ENCODE measurements around the gene PPFIBP1. TPM values are rescaled to one million over a fixed set of nuclear protein-coding genes. Genes with fewer than 3 reads are reported as not detected.

Gene PPFIBP1
- total RNA-seq, 2 experiments from 2014 or later, result 14.6 to 18.2 TPM

DNA sequence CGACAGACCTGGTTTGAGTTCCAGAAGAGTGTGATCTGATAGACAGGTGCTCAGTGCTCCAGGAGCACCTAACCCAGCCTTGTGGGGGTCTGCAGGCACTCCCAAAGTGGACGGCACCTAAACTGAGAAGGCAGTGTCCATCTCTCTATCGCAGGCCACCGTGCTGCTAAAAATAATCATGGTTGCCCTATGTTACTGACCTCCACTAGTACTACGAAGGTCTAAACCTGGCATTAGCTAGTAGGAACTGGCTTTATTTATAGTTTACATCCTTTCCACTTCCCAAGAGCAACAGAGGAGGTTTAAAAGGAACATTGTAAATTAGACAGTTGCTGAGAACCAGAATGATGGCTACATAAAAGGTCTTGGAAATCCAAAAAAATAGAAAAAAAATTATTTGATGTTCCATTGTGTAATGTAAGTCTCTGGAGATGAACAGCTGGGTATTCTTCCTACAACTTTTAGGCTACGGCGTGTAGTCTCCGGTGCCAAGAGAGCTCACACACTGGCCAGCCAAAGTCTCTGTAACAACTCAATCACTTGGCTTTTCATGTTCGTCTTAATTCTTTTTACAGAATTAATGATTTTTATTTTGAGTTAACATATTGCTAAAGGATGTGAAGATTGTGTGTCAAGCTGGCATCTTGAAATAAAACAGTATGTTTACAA is 27.3 kb downstream of the PPFIBP1 start:
- ATAC-seq (ENCODE audit: low read depth), result no peak
- POLR2A ChIA-PET, result no interaction called here

DNA sequence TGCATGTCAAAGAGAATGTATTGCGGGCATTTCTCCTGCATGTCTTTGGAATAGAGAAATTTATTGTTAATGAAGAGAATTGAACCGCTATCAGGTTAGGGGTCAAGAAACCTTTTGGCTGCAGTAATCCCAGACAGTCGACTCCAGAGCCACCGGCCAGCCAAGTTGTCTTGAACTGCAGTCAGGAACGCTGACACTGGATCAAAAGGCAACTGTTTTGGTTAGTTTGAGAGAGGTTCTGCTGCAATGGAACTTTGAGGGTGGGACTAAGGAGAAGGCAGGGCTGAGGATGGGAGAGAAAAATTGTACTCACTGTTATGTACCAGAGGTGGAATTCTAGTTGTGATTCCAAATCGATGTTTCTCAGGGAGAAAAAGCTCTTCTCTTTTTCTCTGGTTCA is 28.2 kb downstream of the PPFIBP1 start:
- H3K4me3 Mint-ChIP-seq, result no peak overlapping the region
- peaks cover 16% of the 10 kb centered on the region for H3K27me3 Mint-ChIP-seq
- H3K36me3 Mint-ChIP-seq, result peaks cover 11% of the 10 kb centered on the region

More for the DNA sequence above, 27.3 kb downstream of the PPFIBP1 start:
- DNase-seq, result no peak
- Mint-ChIP-seq H3K4me3 (no peak overlapping the region), H3K27ac (no peak overlapping the region), H3K36me3 (peaks cover 9% of the 10 kb centered on the region), H3K4me1 (peaks cover 14% of the 10 kb centered on the region), H3K27me3 (peaks cover 9% of the 10 kb centered on the region), H3K9me3 (peaks cover 2% of the 10 kb centered on the region)

DNA sequence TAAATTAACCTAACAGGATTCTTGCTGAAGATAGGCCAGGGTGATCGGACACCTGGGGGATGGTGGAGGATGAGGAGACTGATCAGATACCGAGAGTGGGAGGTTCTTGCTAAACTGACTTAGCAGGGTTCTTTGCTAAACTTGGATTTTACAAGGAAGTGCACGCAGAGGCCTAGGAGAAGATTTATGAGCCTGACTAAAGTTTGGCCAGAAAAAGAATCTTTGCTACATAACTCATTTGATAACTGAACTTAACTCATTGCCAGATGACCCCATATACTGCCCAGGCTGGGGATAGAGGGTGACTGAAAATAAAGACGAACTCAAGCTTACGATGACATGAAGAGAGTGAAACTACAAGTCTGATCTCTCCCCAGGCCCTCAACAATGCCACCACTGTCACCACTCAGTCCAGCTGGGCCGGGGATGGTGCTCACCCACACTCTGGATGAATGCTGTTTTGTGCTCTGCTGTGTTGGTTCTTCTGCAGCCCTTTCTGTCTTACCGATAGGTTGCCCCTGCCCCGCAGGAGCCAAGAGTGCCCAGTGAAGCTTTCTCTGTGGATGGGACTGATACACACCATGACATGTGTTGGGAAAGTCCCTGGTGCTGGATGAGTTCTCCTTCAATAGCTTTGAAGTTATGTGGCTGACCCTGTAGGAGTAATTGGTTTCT is 29.0 kb downstream of the PPFIBP1 start:
- POLR2A ChIA-PET, result no interaction called here
- H3K36me3 Mint-ChIP-seq, result peaks cover 10% of the 10 kb centered on the region
- no peak overlapping the region for H3K4me3 Mint-ChIP-seq
- H3K4me1 Mint-ChIP-seq, result peaks cover 16% of the 10 kb centered on the region
- H3K27me3 Mint-ChIP-seq, result peaks cover 19% of the 10 kb centered on the region
- no peak for ATAC-seq (ENCODE audit: low read depth)
- H3K9me3 Mint-ChIP-seq, result peaks cover 2% of the 10 kb centered on the region
- DNase-seq, result no peak
- no peak overlapping the region for H3K27ac Mint-ChIP-seq

More for the DNA sequence above, 28.2 kb downstream of the PPFIBP1 start:
- Mint-ChIP-seq H3K9me3 (peaks cover 2% of the 10 kb centered on the region), H3K27ac (no peak overlapping the region), H3K4me1 (peaks cover 15% of the 10 kb centered on the region)
- POLR2A ChIA-PET, result no interaction called here
- ATAC-seq (ENCODE audit: low read depth) (no peak), DNase-seq (no peak)

DNA sequence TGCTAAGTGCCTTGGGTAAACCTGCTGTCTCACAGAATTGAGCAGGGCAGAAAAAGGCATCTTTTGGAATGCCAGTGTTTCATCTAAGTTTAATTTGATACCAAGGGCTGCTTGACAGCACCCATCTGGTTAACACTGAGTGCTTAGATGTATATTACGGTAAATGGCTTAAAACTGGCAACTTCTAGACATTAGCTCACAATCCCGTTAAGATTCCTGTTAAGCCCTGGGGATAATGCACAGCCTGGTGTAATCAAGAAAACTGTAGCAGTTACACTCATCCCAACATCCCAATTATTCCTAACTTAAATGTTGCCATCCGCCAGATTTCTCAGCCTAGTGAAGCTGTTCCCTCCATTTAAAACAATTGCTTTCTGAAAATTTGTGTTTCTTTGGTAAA is 29.9 kb downstream of the PPFIBP1 start:
- no peak overlapping the region for H3K27ac Mint-ChIP-seq
- no peak overlapping the region for H3K4me3 Mint-ChIP-seq

DNA sequence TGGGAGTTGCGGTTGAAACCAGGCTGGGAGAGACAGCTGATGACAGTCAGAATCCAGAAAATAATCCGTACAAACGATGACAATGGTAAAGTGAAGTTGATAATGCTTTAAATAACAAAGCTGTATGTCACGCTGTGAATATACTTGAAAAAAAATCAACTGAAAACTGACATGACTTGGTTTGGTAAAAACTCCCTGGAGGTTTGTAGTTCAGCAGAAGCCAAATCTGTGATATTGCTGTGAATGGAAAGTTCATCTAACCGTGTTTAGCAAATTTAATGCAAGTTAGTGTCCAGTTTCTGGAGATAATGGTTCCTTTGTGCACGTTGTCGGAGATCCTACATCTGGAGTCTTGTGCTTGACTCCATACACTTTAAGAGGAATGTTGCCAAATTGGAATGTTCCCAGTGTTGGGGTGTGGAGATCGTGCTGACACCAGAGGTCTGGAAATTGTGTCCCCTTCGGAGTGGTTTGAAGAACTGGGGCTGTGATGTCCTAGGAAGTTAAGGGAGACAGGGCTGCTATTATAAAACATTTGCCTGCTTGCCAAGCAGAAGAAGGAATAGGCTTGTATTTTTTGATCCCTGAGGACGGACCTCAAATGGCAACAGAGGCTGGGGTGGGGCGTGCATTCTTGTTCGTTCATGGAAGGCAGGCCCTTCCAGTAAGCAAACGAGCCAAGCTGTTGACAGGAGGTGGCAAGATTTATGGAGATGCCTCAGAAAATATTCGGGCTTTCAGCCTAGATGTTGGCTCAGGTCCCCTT is 30.6 kb downstream of the PPFIBP1 start:
- Mint-ChIP-seq H3K9me3 (peaks cover 2% of the 10 kb centered on the region), H3K27me3 (peaks cover 23% of the 10 kb centered on the region), H3K4me1 (peaks cover 19% of the 10 kb centered on the region), H3K36me3 (peaks cover 12% of the 10 kb centered on the region), H3K4me3 (no peak overlapping the region), H3K27ac (no peak overlapping the region)
- POLR2A ChIA-PET, result interaction anchor here (0.5 to 0.6 kb wide), 2 partner anchors 9 to 130 kb away, joined by 3 to 4 read pairs; no protein-coding TSS in a partner anchor
- no peak for ATAC-seq (ENCODE audit: low read depth)
- DNase-seq, result no peak

More for the DNA sequence above, 29.9 kb downstream of the PPFIBP1 start:
- Mint-ChIP-seq H3K36me3 (peaks cover 12% of the 10 kb centered on the region), H3K4me1 (peaks cover 21% of the 10 kb centered on the region), H3K27me3 (peaks cover 21% of the 10 kb centered on the region), H3K9me3 (peaks cover 2% of the 10 kb centered on the region)
- DNase-seq (no peak), ATAC-seq (ENCODE audit: low read depth) (no peak)
- POLR2A ChIA-PET, result interaction anchor here (0.6 kb wide), 1 partner anchor 9 kb away, joined by 4 read pairs; no protein-coding TSS in a partner anchor

DNA sequence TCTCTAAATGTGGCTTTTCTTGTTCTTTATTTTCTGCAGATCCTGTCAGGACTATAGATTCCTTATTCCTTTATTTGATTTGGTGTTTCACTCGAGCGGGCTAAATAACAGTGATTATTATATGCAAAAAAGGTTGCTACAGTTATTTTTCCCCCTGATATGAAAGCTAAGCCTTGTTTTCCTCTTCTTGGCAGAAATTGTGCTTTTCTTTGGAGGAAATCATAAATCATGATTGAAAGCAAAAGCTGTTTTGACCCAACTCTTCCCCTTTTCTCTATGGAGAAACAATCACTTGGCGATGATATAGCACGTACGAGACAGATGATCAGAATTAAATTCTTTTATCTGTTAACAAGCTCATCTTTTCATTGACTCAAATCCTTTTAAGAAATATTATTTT is 31.4 kb downstream of the PPFIBP1 start:
- H3K27ac Mint-ChIP-seq, result no peak overlapping the region
- H3K4me1 Mint-ChIP-seq, result peaks cover 19% of the 10 kb centered on the region
- peaks cover 12% of the 10 kb centered on the region for H3K36me3 Mint-ChIP-seq
- peaks cover 23% of the 10 kb centered on the region for H3K27me3 Mint-ChIP-seq
- DNase-seq (no peak), ATAC-seq (ENCODE audit: low read depth) (no peak)
- POLR2A ChIA-PET, result no interaction called here
- H3K9me3 Mint-ChIP-seq, result peaks cover 2% of the 10 kb centered on the region
- no peak overlapping the region for H3K4me3 Mint-ChIP-seq

DNA sequence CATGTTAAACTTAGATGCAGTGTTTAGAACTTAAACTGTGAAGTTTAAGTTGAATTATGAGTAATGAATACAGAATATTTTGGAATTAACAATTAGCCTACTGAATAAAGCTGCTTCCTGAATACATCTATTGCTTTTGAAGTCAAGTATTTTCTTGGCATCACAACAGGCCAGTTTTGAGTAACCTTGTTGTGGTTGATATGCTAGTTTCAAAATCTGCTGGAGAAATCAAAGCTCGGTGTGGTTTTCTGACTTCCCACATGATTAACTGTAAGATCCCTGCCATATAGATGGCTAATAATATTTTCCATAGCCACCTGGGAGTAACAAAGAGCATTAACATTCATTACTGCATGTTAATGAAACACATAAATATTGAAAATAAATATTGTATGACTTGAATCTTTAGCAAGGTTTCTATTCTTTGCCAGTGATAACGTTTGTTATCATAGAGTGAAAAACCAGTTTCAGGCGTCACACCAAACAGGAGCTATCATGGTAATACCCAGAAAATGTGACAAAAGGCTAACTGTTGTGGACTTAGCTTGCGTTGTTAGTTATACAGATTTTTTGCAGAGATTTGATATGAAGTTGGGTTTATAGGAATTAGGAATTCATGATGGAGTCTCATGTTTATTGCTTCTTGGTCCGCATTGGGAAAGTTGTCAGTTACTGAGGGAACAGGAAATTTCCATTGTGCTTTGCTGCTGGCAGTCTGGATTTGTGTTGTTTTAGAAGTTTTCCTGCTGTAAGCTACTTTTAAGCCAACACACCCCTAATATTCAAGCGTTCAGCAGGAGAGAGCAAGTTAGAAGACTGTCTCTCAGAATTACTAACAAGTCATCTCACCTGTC is 32.1 kb downstream of the PPFIBP1 start:
- Mint-ChIP-seq H3K4me1 (peaks cover 19% of the 10 kb centered on the region), H3K4me3 (no peak overlapping the region), H3K9me3 (peaks cover 2% of the 10 kb centered on the region), H3K27ac (no peak overlapping the region), H3K36me3 (peaks cover 12% of the 10 kb centered on the region), H3K27me3 (peaks cover 23% of the 10 kb centered on the region)
- ATAC-seq (ENCODE audit: low read depth) (no peak), DNase-seq (no peak)
- POLR2A ChIA-PET, result no interaction called here

DNA sequence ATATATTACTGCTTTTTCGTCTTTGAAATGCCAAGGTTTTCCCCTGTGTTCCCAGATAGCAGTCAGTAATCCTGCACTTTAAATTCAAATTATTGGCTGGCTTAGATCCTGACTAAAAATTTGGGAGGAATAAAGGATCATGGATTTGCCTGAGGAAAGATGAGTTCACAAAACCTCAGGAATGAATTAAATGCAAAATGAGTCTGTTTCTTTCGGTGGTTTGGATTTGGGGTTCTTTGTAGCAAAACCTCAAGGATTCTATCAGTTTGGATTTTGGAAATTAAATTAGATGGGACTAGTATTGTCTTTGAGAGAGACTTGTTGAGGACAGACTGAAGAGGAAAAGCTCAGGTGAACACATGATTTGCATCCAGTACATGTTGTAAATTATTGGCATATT is 36.1 kb downstream of the PPFIBP1 start:
- peaks cover 17% of the 10 kb centered on the region for H3K4me1 Mint-ChIP-seq
- POLR2A ChIA-PET, result no interaction called here
- H3K36me3 Mint-ChIP-seq, result peaks cover 6% of the 10 kb centered on the region
- no peak overlapping the region for H3K27ac Mint-ChIP-seq
- peaks cover 18% of the 10 kb centered on the region for H3K27me3 Mint-ChIP-seq
- H3K4me3 Mint-ChIP-seq, result no peak overlapping the region
- no peaks in the 10 kb centered on the region for H3K9me3 Mint-ChIP-seq
- DNase-seq, result no peak
- ATAC-seq (ENCODE audit: low read depth), result no peak

DNA sequence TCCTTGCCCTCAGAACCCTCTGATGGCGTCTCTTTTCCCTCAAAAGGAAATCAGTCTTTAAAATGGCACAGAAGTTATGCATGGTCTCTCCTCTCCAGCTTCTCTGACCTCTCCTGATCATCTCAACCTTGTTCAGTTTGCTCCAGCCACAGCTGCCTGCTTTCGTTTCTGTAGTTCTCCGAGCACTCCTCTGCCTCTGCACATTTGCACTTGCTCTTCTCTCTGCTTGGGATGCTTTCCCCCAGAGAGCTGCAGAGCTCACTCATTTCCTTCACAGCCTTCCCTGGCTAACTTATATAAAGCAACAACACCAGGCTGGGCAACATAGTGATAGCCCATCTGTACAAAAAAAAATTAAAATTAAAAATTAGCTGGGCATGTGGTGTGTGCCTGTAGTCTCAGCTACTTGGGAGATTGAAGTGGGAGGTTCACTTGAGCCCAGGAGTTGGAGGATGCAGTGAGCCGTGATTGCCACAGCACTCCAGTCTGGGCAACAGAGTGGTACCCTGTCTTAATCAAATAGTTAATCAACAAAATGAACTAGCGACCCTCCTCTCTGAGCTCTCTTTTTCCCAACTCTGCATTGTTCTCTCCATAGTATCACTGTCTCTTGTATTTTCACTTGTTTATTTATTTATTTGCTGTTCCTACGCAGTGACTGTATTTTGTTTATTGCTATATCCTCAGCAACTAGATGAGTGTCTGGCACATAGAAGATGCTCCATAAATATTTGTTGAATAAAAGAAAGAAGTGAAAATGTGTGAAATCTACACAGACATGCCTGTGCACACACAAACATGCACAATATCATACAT is 37.7 kb downstream of the PPFIBP1 start:
- POLR2A ChIA-PET, result no interaction called here
- H3K27ac Mint-ChIP-seq, result no peak overlapping the region
- H3K4me1 Mint-ChIP-seq, result peaks cover 7% of the 10 kb centered on the region
- peaks cover 14% of the 10 kb centered on the region for H3K27me3 Mint-ChIP-seq
- no peak overlapping the region for H3K4me3 Mint-ChIP-seq
- no peaks in the 10 kb centered on the region for H3K9me3 Mint-ChIP-seq
- ATAC-seq (ENCODE audit: low read depth) (no peak), DNase-seq (no peak)
- peaks cover 4% of the 10 kb centered on the region for H3K36me3 Mint-ChIP-seq

DNA sequence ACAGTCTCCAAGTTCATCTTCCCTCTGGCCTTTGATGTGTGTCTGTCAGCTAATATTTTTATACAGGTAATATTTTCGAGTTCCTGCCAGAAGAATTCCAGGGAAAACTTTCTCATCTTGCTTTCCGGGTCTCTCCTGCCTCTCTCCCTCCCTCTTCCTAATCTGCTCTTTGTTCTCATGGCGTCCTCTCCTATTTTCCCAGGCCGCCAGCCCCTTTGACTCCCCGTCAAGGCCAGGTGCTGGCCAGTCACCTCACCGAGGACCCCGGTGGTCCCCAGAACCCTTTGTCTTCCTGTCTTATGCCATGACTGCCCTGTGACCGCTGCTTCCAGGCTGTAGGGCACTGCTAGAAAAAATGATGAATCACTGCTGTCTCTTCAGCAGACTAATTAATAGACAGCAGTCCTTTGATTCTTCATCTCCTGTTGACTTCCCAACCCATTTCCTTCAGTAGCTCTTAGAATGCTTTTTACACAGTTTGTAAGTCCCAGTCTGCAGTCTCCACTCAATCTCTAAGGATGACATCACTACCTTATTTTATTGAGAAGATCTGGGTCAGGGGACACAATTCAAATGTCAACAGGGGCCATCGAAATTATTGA is 40.7 kb downstream of the PPFIBP1 start:
- Mint-ChIP-seq H3K4me3 (no peak overlapping the region), H3K4me1 (peaks cover 1% of the 10 kb centered on the region), H3K36me3 (peaks cover 2% of the 10 kb centered on the region), H3K9me3 (no peaks in the 10 kb centered on the region), H3K27me3 (peaks cover 9% of the 10 kb centered on the region), H3K27ac (no peak overlapping the region)
- ATAC-seq (ENCODE audit: low read depth) (no peak), DNase-seq (no peak)
- POLR2A ChIA-PET, result no interaction called here

DNA sequence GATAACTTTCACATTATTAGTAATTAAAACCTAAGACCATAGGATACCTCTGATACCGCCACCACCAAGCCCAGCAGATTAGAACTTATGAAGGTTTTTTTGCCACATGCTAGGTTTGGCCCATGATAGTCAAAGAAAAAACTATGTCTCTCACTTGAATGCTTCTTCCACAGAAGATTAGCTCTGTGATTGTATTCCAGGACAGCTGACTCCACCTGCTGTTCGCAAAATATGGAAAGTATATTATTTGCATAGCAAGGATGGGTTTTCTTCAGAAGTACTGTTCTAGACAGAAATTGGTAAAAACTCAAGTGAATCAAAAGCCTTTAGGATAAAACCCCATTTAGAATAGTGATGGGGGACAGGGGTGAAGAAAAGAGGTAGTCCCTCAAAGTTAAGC is 42.2 kb downstream of the PPFIBP1 start:
- H3K9me3 Mint-ChIP-seq, result no peaks in the 10 kb centered on the region

DNA sequence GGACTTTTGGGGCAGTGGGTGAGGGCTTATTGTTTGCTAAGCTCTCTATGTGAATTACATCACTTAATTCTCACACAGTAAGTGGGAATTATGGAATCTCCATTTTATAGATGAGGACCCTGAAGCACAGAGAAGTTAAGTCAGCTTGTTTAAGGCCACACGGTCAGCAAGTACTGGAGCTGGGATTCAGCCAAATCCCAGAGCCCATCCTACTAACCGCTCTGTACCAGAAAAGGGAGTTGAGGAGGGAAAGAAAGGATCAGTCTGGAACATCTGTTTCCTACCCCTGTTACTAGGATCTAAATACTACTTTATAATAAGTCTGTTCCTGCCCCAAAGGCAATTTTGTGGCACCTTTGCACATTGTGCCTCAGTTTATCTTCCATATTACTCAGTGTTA is 42.6 kb downstream of the PPFIBP1 start:
- DNase-seq (no peak), ATAC-seq (ENCODE audit: low read depth) (no peak)
- POLR2A ChIA-PET, result no interaction called here
- no peaks in the 10 kb centered on the region for H3K4me1 Mint-ChIP-seq
- H3K36me3 Mint-ChIP-seq, result peaks cover 2% of the 10 kb centered on the region
- no peak overlapping the region for H3K27ac Mint-ChIP-seq
- H3K27me3 Mint-ChIP-seq, result peaks cover 9% of the 10 kb centered on the region
- no peaks in the 10 kb centered on the region for H3K9me3 Mint-ChIP-seq
- H3K4me3 Mint-ChIP-seq, result no peak overlapping the region

More for the DNA sequence above, 42.2 kb downstream of the PPFIBP1 start:
- ATAC-seq (ENCODE audit: low read depth) (no peak), DNase-seq (no peak)
- H3K4me3 Mint-ChIP-seq, result no peak overlapping the region
- POLR2A ChIA-PET, result no interaction called here
- H3K27ac Mint-ChIP-seq, result no peak overlapping the region
- peaks cover 9% of the 10 kb centered on the region for H3K27me3 Mint-ChIP-seq
- H3K36me3 Mint-ChIP-seq, result peaks cover 2% of the 10 kb centered on the region
- peaks cover 1% of the 10 kb centered on the region for H3K4me1 Mint-ChIP-seq

Data from activated naive CD8-positive, alpha-beta T cell treated with anti-CD3 and anti-CD28 coated beads, Interleukin-2, amount 10 ng/mL, durations not matched to agents 7 days and 5 days (primary cell).